Stimulated activated CD8-positive, alpha-beta memory T cell treated with anti-CD3 and anti-CD28 coated beads, Interleukin-12 subunit alpha, Interleukin-12 subunit beta, amount 100 ng/mL, for 24 hours (primary cell): ENCODE measurements around the gene ICAM5.

Source experiments
- DNase-seq: peaks from one replicate; pipeline ENCODE4 v3.0.0-alpha.2; 2020; ENCODE audit errors: extremely low read depth

The ICAM5 gene

DNA sequence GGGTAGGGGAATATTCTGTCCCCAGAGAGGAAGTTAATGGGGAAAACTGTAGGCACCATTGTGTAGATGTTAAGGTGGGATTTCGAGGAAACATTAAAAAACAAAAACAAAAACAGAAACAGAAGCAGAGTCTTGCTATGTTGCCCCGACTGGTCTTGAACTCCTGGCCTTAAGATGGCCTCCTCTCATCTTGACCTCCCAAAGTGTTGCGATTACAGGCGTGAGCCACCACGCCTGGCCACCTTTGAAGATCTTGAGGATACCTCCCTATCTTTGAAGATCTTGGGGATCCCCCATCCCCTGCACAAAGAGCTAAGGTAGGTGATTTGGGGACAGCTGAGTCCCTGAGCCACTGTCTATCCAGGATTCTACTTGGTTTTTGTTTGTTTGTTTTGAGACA lies 50.2 kb downstream of the ICAM5 start:
- DNase-seq = no peak

DNA sequence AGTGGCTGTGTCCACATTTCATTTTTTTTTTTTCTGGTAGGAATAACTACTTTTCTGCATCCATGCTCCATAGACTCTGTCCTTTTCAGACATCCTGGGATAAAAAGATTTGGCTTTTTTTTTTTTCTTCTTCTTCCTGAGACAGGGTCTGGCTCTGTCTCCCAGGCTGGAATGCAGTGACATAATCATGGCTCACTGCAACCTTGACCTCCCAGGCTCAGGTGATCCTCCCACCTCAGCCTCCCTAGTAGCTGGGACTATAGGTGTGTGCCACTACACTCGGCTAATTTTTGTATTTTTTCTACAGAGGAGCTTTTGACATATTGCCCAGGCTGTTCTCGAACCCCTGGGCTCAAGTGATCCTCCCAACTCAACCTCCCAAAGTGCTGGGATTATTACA lies 53.7 kb downstream of the ICAM5 start:
- DNase-seq = no peak

DNA sequence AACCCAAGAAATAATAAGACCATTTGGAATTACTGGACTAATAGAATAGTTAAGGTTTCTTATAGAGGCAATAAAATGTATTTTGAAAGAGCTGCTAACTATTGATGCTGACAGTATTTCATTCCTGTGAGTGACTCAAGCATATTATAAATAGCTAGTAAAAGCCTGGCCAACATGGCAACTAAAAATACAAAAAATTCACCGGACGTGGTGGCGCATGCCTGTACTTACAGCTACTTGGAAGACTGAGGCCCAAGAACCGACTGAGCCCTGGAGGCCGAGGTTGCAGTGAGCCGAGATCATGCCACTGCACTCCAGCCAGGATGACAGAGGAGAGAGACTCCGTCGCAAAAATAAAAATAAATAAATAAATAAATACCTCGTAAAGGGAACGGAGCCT lies 55.0 kb downstream of the ICAM5 start:
- no peak for DNase-seq
